Right lobe of liver (tissue), 4 donors: Measurements from ENCODE around the gene RHOH.

Experiments
- CTCF ChIP-seq, 4 donors: fragments of 200-600 bp in 3 of 4; fragments of 450-650 bp in 1 of 4; IDR thresholded peaks; one replicate each; pipeline versions ENCODE4 v1.5.1 to v1.8.0; 2016 to 2022; ENCODE audit warnings: antibody characterized with exemption in 4 of 4, mild to moderate bottlenecking in 2 of 4
- POLR2A ChIP-seq: fragments of 450-650 bp; IDR thresholded peaks from one replicate; pipeline ENCODE4 v1.6.1; 2017; ENCODE audit warnings: antibody characterized with exemption, mild to moderate bottlenecking
- donor health status: DM: no; HTN: no; CAD: no.
- donor health status: DM: no; HTN: no; CAD: no.
- donor health status: DM: no; HTN: yes; CAD: no.

GRCh38 chr4:40190019-40190418 is 6.8 kb upstream of the RHOH start:
- TF ChIP-seq POLR2A: no peak
- no peak for TF ChIP-seq CTCF (IDR thresholded peaks at IDR 0.05)
